OCI-LY3 (cell line): Measurements from ENCODE around the gene PACSIN2.

Source experiments
- H2AFZ ChIP-seq: fragments of 200-600, 300-600 bp; shearing (Covaris generic); 2 replicates; pipeline ENCODE4 v1.6.0; 2014; ENCODE audit warnings: antibody characterized with exemption, low read depth, low read length
- H3K27ac ChIP-seq: fragments of 200-600, 300-600 bp; sonication (generic); 2 replicates; pipeline ENCODE4 v1.5.1; 2014; ENCODE audit warnings: mild to moderate bottlenecking, low read length, moderate library complexity, mixed read lengths
- H3K27me3 ChIP-seq: fragments of 200-600, 300-600 bp; sonication (generic); 2 replicates; pipeline ENCODE4 v1.6.1; 2014; ENCODE audit warnings: low read depth, low read length, mixed read lengths
- H3K36me3 ChIP-seq: fragments of 200-600, 300-600 bp; sonication (generic); replicated peaks from 2 replicates; pipeline ENCODE3; 2014; ENCODE audit warnings: low read depth, low read length, mixed read lengths
- H3K4me1 ChIP-seq: fragments of 300-600, 200-600 bp; sonication (generic); 2 replicates; pipeline ENCODE4 v1.6.1; 2014; ENCODE audit warnings: low read length, mixed read lengths
- H3K4me2 ChIP-seq: fragments of 200-600, 300-600 bp; sonication (generic); 2 replicates; pipeline ENCODE4 v1.6.1; 2014; ENCODE audit warnings: low read length, mixed read lengths
- H3K4me3 ChIP-seq: fragments of 300-600, 200-600 bp; sonication (generic); 2 replicates; pipeline ENCODE4 v1.5.1; 2014; ENCODE audit warnings: antibody characterized with exemption, mild to moderate bottlenecking, low read length, moderate library complexity
- H3K79me2 ChIP-seq: fragments of 300-600, 200-600 bp; shearing (Covaris generic); 2 replicates; pipeline ENCODE4 v1.6.1; 2014; ENCODE audit warnings: mild to moderate bottlenecking, low read length, mixed read lengths
- H3K9ac ChIP-seq: fragments of 300-600, 200-600 bp; shearing (Covaris generic); 2 replicates; pipeline ENCODE4 v1.6.0; 2014; ENCODE audit warnings: mild to moderate bottlenecking, low read length, moderate library complexity
- H3K9me3 ChIP-seq: fragments of 200-600, 300-600 bp; shearing (Covaris generic); 2 replicates; pipeline ENCODE4 v1.6.1; 2014; ENCODE audit warnings: low read length, mixed read lengths; ENCODE audit not compliant: insufficient read depth
- H4K20me1 ChIP-seq: fragments of 200-600, 300-600 bp; sonication (generic); 2 replicates; pipeline ENCODE4 v1.6.1; 2016; ENCODE audit warnings: low read length, mixed read lengths; ENCODE audit not compliant: insufficient read depth
- EZH2phosphoT487 ChIP-seq: fragments of 200-600 bp; shearing (Covaris generic); IDR thresholded peaks from 2 replicates; pipeline ENCODE4 v1.6.1; 2018; ENCODE audit warnings: antibody characterized with exemption, mixed run types, low read depth
- TF ChIP-seq, protein P1 (sequence below): fragments of 200-600, 300-600 bp; sonication (generic); IDR thresholded peaks from 2 replicates; pipeline ENCODE4 v1.5.1; 2014; ENCODE audit warnings: antibody characterized with exemption, low read length, low read depth

Gene PACSIN2

GRCh38 chr22:42966497-42966896 is 48.5 kb downstream of the PACSIN2 start:
- peaks cover 50% of the 10 kb centered on the region for H3K79me2 ChIP-seq

DNA sequence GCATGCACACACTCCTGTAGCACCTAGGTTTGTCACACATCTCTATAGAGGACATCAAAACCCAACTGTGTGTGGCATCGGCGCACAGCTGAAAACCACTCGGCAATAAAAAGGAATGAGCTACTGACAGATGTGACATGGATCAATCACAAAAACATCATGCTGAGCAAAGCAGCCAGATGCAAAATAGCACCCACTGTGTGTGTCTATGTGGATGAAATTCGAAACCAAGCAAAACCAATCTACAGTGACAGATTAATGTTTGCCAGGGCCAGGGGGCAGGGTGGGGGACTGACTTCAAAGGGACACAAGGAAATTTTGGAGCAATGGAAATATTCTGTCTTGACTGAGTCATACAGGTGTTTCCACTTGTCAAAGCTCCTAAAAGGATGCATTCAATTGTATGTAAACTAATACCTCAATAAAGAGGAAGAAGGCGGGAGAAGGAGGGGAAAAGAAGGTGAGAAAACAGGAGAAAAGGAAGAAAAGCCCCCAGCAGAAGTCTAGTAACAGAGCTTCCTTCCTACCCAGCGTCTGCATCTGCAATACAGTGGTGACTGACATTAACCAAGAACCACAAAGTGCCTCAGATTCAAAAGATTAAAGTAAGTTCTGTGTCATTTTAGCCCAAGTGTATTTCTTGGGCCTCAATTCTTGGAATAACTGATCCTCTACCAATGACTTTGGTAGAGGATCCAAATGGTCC is 49.8 kb downstream of the PACSIN2 start:
- H4K20me1 ChIP-seq: peaks cover 10% of the 10 kb centered on the region

More at GRCh38 chr22:42966497-42966896, 48.5 kb downstream of the PACSIN2 start:
- peaks cover 78% of the 10 kb centered on the region for H3K4me1 ChIP-seq
- peaks cover 10% of the 10 kb centered on the region for H4K20me1 ChIP-seq
- no peak overlapping the region for H2AFZ ChIP-seq
- TF ChIP-seq, protein P1, sequence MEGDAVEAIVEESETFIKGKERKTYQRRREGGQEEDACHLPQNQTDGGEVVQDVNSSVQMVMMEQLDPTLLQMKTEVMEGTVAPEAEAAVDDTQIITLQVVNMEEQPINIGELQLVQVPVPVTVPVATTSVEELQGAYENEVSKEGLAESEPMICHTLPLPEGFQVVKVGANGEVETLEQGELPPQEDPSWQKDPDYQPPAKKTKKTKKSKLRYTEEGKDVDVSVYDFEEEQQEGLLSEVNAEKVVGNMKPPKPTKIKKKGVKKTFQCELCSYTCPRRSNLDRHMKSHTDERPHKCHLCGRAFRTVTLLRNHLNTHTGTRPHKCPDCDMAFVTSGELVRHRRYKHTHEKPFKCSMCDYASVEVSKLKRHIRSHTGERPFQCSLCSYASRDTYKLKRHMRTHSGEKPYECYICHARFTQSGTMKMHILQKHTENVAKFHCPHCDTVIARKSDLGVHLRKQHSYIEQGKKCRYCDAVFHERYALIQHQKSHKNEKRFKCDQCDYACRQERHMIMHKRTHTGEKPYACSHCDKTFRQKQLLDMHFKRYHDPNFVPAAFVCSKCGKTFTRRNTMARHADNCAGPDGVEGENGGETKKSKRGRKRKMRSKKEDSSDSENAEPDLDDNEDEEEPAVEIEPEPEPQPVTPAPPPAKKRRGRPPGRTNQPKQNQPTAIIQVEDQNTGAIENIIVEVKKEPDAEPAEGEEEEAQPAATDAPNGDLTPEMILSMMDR: no peak
- no peak for TF ChIP-seq EZH2phosphoT487
- H3K36me3 ChIP-seq: peaks cover 6% of the 10 kb centered on the region
- no peaks in the 10 kb centered on the region for H3K9me3 ChIP-seq
- H3K27ac ChIP-seq: no peak overlapping the region
- H3K4me2 ChIP-seq: no peak overlapping the region
- no peak overlapping the region for H3K9ac ChIP-seq
- H3K4me3 ChIP-seq: no peak overlapping the region
- no peaks in the 10 kb centered on the region for H3K27me3 ChIP-seq

DNA sequence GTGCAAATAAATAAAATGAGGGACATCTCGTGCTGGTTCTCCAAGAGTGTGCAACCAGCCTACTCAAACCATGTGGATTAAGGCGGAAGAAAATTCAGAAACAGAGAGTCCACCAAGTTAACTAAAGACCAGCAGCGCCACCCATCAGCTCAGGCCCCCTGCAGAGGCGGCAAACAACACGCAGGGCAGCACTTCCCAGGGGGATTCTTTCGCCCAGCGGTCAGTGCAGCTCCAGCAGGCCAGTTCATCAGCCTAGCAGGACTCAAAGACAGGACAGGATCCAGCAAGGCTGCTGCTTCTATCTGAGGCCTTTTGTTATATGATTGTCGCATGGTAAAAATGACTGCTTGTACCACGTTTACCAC is 51.7 kb downstream of the PACSIN2 start:
- no peak overlapping the region for H3K4me3 ChIP-seq
- H3K9ac ChIP-seq: no peak overlapping the region
- peaks cover 73% of the 10 kb centered on the region for H3K4me1 ChIP-seq
- no peaks in the 10 kb centered on the region for H3K9me3 ChIP-seq
- H3K27me3 ChIP-seq: no peaks in the 10 kb centered on the region
- H2AFZ ChIP-seq: no peak overlapping the region
- H3K36me3 ChIP-seq: peaks cover 6% of the 10 kb centered on the region
- H3K4me2 ChIP-seq: no peak overlapping the region
- no peak overlapping the region for H3K27ac ChIP-seq
- H3K79me2 ChIP-seq: peaks cover 51% of the 10 kb centered on the region
- peaks cover 10% of the 10 kb centered on the region for H4K20me1 ChIP-seq
- no peak for TF ChIP-seq EZH2phosphoT487
- TF ChIP-seq, protein P1: no peak; the same call in 1 of the 2 replicates

More for the DNA sequence above, 49.8 kb downstream of the PACSIN2 start:
- Histone ChIP-seq H3K36me3 (peaks cover 6% of the 10 kb centered on the region), H2AFZ (no peak overlapping the region), H3K79me2 (peaks cover 53% of the 10 kb centered on the region), H3K4me2 (peak overlapping the region; percentile 69), H3K9ac (peak overlapping the region; percentile 16; the same call in 1 of the 2 replicates), H3K4me3 (peak overlapping the region; percentile 38), H3K27me3 (no peaks in the 10 kb centered on the region), H3K9me3 (no peaks in the 10 kb centered on the region), H3K27ac (peak overlapping the region; percentile 77), H3K4me1 (peaks cover 73% of the 10 kb centered on the region)
- TF ChIP-seq EZH2phosphoT487: no peak
- TF ChIP-seq, protein P1: no peak

DNA sequence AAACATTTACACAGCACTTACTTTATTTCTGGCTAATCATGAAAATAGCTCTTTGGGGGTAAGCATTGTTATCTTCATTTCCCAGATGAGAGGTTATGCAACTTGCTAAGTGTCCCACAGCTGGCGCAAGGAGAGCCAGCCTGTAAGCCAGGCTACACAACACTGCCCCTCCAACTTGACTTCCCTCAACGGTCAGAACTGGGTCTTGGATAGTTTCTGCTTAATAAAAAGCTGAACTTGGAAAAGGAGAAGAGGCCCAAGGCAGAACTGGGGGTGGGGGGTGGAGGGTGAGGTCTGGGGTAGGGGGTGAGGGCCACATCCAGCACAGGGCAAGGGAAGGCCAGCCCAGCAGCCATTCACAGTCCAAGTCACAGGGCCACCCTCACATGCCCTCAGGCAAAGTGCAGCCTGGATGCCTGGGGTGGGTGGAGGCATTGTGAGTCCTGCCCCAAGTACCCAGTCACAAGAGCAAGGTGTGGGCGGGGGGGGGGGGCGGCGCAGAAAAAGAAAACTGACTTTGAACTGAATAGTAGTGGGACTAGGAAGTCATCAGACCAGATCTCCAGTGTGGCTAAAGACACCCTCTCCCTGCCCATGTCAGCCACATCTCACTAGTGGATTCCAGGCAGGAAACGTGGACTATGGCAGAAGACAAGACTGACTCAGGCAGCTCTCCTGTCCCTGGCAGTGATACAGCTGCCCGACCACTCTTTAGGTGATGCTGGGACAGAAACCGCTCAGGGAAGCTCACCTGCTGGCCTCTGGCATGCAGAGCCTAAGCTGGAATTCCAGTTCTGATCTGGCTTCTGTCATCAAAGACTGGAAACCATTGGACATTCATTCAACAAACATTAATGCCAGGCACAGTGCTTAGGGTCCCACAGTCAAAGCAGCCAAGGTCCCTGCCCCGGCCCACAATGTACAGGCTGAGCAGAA is 52.4 kb downstream of the PACSIN2 start:
- H2AFZ ChIP-seq: no peak overlapping the region
- H3K4me2 ChIP-seq: no peak overlapping the region; the same call in 1 of the 2 replicates
- peaks cover 10% of the 10 kb centered on the region for H4K20me1 ChIP-seq
- H3K27ac ChIP-seq: no peak overlapping the region
- no peaks in the 10 kb centered on the region for H3K9me3 ChIP-seq
- no peak overlapping the region for H3K4me3 ChIP-seq
- H3K79me2 ChIP-seq: peaks cover 52% of the 10 kb centered on the region
- H3K4me1 ChIP-seq: peaks cover 73% of the 10 kb centered on the region
- no peak overlapping the region for H3K9ac ChIP-seq
- TF ChIP-seq, protein P1: no peak
- TF ChIP-seq EZH2phosphoT487: no peak
- H3K36me3 ChIP-seq: peaks cover 6% of the 10 kb centered on the region
- H3K27me3 ChIP-seq: no peaks in the 10 kb centered on the region
